ENCODE results near the gene MEGF6. TPM values are rescaled to one million over a fixed set of nuclear protein-coding genes. Genes with fewer than 3 reads are reported as not detected.

The MEGF6 gene
- total RNA-seq, 1 donor = 85.4 TPM

DNA sequence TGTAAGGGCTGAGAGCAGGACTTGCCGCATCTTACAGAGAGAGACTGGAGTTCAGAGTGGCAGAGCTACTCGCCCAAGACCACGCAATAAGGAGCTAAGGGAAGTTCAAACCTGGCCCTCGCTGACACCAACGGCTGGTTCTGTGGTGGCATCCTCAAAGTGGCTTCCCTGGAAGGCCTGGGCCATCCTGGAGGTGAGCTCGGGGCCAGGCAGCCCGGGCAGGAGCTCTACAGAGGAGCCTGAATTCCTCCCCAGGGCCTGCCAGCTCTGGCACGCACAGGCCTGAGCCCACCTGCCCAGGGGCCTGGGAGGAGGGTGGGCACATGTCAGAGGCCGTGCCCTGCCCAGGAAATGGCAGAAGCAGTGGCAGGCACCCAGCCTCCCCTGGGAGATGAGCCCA is 68.6 kb downstream of the MEGF6 start:
- no peaks in the 10 kb centered on the region for H3K79me2 ChIP-seq (ENCODE audit: insufficient read depth, low read length)
- H3K27ac ChIP-seq (ENCODE audit: low read depth, low read length) = peak overlapping the region; percentile 84
- H2AFZ ChIP-seq (ENCODE audit: low read length) = no peak overlapping the region
- H3K36me3 ChIP-seq (ENCODE audit: insufficient read depth, low read length) = no peaks in the 10 kb centered on the region
- TF ChIP-seq, protein P1, sequence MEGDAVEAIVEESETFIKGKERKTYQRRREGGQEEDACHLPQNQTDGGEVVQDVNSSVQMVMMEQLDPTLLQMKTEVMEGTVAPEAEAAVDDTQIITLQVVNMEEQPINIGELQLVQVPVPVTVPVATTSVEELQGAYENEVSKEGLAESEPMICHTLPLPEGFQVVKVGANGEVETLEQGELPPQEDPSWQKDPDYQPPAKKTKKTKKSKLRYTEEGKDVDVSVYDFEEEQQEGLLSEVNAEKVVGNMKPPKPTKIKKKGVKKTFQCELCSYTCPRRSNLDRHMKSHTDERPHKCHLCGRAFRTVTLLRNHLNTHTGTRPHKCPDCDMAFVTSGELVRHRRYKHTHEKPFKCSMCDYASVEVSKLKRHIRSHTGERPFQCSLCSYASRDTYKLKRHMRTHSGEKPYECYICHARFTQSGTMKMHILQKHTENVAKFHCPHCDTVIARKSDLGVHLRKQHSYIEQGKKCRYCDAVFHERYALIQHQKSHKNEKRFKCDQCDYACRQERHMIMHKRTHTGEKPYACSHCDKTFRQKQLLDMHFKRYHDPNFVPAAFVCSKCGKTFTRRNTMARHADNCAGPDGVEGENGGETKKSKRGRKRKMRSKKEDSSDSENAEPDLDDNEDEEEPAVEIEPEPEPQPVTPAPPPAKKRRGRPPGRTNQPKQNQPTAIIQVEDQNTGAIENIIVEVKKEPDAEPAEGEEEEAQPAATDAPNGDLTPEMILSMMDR (IDR thresholded peaks at IDR 0.05; ENCODE audit: extremely low read depth, low read depth, low read length) = no peak
- H3K27me3 ChIP-seq (ENCODE audit: insufficient read depth, low read length) = no peaks in the 10 kb centered on the region
- peak; percentile 94 for DNase-seq (ENCODE audit: insufficient read length, low spot score, missing footprints)
- no peaks in the 10 kb centered on the region for H3K9me3 ChIP-seq (ENCODE audit: low read depth, low read length)
- no peaks in the 10 kb centered on the region for H4K20me1 ChIP-seq (ENCODE audit: insufficient read depth, low read length)
- peaks cover 39% of the 10 kb centered on the region for H3K4me1 ChIP-seq (ENCODE audit: insufficient read depth, low read length)
- peak overlapping the region; percentile 1 for H3K4me3 ChIP-seq (ENCODE audit: insufficient read depth, low read length)
- H3K4me2 ChIP-seq (ENCODE audit: insufficient read depth, low read length) = peak overlapping the region; percentile 73

DNA sequence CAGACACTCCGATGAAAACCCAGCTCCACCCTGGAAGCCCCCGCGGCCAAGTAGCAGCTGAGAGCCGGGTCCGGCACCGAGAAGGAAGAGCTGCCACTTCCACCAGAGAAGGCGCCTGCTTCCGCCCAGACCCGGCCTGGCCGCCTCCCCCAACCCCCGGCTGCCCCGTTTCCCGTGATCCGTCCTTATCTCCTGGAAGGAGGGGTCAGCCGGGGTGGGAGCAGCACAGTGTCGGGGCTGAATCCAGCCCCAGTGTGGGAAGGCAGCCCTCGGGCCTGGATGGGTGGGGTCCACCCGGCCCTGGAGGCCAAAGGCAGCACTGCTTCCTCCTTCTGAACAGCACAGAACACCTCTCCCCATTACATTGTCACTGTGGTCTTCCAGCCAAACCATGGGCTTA is 69.4 kb downstream of the MEGF6 start:
- H3K9me3 ChIP-seq (ENCODE audit: low read depth, low read length) = no peaks in the 10 kb centered on the region
- peak; percentile 87 for DNase-seq (ENCODE audit: insufficient read length, low spot score, missing footprints)
- no peak overlapping the region for H3K4me2 ChIP-seq (ENCODE audit: insufficient read depth, low read length)
- H3K36me3 ChIP-seq (ENCODE audit: insufficient read depth, low read length) = no peaks in the 10 kb centered on the region
- peak overlapping the region; percentile 84 for H3K27ac ChIP-seq (ENCODE audit: low read depth, low read length)
- TF ChIP-seq, protein P1 (IDR thresholded peaks at IDR 0.05; ENCODE audit: extremely low read depth, low read depth, low read length) = no peak
- no peak overlapping the region for H3K4me3 ChIP-seq (ENCODE audit: insufficient read depth, low read length)
- no peaks in the 10 kb centered on the region for H4K20me1 ChIP-seq (ENCODE audit: insufficient read depth, low read length)
- H2AFZ ChIP-seq (ENCODE audit: low read length) = no peak overlapping the region
- H3K4me1 ChIP-seq (ENCODE audit: insufficient read depth, low read length) = peaks cover 33% of the 10 kb centered on the region
- H3K79me2 ChIP-seq (ENCODE audit: insufficient read depth, low read length) = no peaks in the 10 kb centered on the region
- H3K27me3 ChIP-seq (ENCODE audit: insufficient read depth, low read length) = no peaks in the 10 kb centered on the region

DNA sequence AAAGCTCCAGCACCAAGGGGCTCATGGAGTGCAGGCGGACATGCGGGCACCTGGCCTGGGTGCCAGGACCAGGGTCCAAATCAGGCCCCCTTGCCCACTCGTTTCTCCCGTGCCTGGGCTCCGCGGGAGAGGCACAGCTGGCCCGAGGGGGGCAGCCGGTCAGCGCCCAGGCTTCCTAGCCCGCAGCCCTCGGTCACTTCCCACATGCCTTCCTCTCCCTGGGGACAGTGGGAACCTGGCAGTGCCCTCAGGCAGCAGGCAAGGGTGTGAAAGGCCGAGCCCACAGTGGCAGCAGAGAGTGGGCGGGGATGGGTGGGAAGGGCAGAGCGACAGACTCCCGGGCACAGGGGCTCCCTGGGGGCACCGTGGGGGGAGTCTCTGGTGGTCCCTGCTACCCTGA is 69.8 kb downstream of the MEGF6 start:
- H3K79me2 ChIP-seq (ENCODE audit: insufficient read depth, low read length) = no peaks in the 10 kb centered on the region
- H4K20me1 ChIP-seq (ENCODE audit: insufficient read depth, low read length) = no peaks in the 10 kb centered on the region
- peak; percentile 89 for DNase-seq (ENCODE audit: insufficient read length, low spot score, missing footprints)
- no peak overlapping the region for H3K4me3 ChIP-seq (ENCODE audit: insufficient read depth, low read length)
- no peak overlapping the region for H3K27ac ChIP-seq (ENCODE audit: low read depth, low read length)
- no peaks in the 10 kb centered on the region for H3K36me3 ChIP-seq (ENCODE audit: insufficient read depth, low read length)
- H3K4me2 ChIP-seq (ENCODE audit: insufficient read depth, low read length) = no peak overlapping the region
- no peak overlapping the region for H2AFZ ChIP-seq (ENCODE audit: low read length)
- TF ChIP-seq, protein P1 (IDR thresholded peaks at IDR 0.05; ENCODE audit: extremely low read depth, low read depth, low read length) = no peak
- no peaks in the 10 kb centered on the region for H3K9me3 ChIP-seq (ENCODE audit: low read depth, low read length)
- no peaks in the 10 kb centered on the region for H3K27me3 ChIP-seq (ENCODE audit: insufficient read depth, low read length)
- H3K4me1 ChIP-seq (ENCODE audit: insufficient read depth, low read length) = peaks cover 33% of the 10 kb centered on the region

DNA sequence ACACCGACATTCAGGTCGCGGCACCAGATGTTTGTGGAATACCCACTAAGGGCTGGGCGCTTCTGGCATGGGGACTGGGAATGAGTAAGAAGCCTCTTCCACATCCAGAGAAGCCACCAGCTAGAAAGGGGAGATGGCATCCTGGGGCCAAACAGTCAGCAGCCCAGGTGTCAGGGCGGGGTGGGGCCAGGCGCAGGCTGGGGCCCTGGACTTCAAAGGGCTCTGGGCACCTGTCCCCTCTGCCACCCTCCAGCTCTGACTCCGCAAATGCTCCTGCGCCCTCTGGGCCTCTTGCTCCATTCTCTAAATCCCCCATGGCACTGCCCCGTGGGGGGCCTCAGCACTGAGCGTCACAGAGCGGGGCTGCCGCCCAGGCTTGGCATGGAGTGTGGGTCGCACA is 70.4 kb downstream of the MEGF6 start:
- no peak for DNase-seq (ENCODE audit: insufficient read length, low spot score, missing footprints)
- TF ChIP-seq, protein P1 (IDR thresholded peaks at IDR 0.05; ENCODE audit: extremely low read depth, low read depth, low read length) = no peak
- no peak overlapping the region for H2AFZ ChIP-seq (ENCODE audit: low read length)
- no peaks in the 10 kb centered on the region for H3K9me3 ChIP-seq (ENCODE audit: low read depth, low read length)
- H4K20me1 ChIP-seq (ENCODE audit: insufficient read depth, low read length) = no peaks in the 10 kb centered on the region
- no peak overlapping the region for H3K4me2 ChIP-seq (ENCODE audit: insufficient read depth, low read length)
- H3K79me2 ChIP-seq (ENCODE audit: insufficient read depth, low read length) = no peaks in the 10 kb centered on the region
- H3K4me3 ChIP-seq (ENCODE audit: insufficient read depth, low read length) = no peak overlapping the region
- peaks cover 28% of the 10 kb centered on the region for H3K4me1 ChIP-seq (ENCODE audit: insufficient read depth, low read length)
- H3K27ac ChIP-seq (ENCODE audit: low read depth, low read length) = no peak overlapping the region
- no peaks in the 10 kb centered on the region for H3K36me3 ChIP-seq (ENCODE audit: insufficient read depth, low read length)
- no peaks in the 10 kb centered on the region for H3K27me3 ChIP-seq (ENCODE audit: insufficient read depth, low read length)
